Measurements from ENCODE around the gene NDN.
A peak's percentile ranks its signal among the peaks of the same experiment; 100 is the strongest.
"Not testable (repeated sequence)": the region's sequence is repeated elsewhere in the genome, so short reads cannot be mapped to it uniquely, and the experiment has no call there.

The NDN gene

GRCh38 chr15:23687143-23687470 lies at the start of gene NDN:
Gene NDN (minus strand): TSS chr15:23687305. CDS start chr15:23687217, 88 bp downstream.
- DNase-seq = no peak

DNA sequence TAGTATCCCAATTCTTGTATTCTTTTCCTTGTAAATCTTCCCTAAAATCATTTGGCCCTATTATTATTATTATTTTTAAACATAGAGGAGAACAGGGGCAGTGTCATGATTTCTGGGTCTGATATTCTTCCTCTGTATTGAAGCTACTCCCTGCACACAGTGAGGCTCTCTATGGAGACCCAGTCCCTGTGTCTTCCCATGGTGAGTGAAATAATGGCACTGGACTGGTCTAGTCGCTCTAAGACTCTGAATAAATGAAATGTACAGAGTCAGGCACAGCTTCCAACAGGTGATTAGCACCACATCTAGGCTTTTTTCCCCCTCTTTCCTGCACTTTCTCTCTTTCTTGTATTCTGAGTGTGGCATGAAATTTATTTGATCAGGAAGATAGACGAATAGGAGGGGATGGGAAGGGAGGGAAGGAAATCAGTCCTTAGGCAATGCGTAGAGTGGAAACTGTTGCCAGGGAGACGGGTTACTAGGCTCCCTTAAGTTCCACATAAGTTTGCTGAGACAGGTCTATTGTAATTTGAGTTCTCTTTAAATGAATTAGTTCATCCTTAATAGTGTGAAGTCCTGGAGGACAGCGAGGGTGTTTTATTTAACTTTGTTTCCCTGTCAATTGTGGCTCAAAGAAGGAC lies 49.0 kb upstream of the NDN start:
- no peak for DNase-seq

DNA sequence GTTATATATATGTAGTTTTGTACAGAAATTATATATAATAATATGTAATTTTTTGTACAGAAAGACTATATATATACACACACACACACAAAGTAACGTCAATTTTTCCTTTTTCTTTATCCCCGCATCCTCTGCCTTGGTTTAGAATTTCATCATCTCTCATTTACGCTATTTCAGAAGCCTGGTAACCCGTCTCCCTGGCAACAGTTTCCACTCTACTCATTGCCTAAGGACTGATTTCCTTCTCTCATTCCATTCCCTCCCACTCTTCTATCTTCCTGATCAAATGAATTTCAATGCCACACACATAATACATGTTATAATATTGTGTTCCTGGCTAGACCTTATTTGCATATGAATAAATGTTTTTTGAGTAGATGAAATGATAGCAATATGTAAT lies 47.8 kb upstream of the NDN start:
- no peak for DNase-seq

- not testable (repeated sequence) for DNase-seq
These were observed 27.0 kb upstream of the NDN start for GRCh38 chr15:23713874-23714656.

GRCh38 chr15:23708332-23708731 lies 21.2 kb upstream of the NDN start:
- DNase-seq = no peak

- DNase-seq = no peak
These were observed 8.2 kb upstream of the NDN start for GRCh38 chr15:23695282-23695681.

DNA sequence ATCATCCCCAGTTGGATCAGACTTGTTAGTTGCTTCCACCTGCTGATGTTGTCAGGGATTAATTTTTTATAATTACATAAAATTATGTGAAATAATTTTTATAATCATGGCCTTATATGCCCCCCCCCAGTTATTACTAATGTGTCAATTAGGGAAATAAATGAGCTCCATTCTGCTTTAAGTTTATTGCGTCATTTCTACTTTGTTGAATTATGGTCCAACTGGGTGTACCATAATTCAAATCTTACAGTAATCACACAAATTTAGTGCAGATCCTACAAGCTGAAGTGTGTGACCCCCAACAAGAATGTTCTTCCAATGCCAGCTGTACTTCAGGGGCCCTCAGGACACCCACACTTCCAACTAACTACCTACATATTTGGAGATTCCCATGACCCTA lies 7.5 kb upstream of the NDN start:
- DNase-seq = no peak

- no peak for DNase-seq
These were observed 3.3 kb upstream of the NDN start for GRCh38 chr15:23690450-23690852.

GRCh38 chr15:23690015-23690414 lies 2.9 kb upstream of the NDN start:
- DNase-seq = no peak

DNA sequence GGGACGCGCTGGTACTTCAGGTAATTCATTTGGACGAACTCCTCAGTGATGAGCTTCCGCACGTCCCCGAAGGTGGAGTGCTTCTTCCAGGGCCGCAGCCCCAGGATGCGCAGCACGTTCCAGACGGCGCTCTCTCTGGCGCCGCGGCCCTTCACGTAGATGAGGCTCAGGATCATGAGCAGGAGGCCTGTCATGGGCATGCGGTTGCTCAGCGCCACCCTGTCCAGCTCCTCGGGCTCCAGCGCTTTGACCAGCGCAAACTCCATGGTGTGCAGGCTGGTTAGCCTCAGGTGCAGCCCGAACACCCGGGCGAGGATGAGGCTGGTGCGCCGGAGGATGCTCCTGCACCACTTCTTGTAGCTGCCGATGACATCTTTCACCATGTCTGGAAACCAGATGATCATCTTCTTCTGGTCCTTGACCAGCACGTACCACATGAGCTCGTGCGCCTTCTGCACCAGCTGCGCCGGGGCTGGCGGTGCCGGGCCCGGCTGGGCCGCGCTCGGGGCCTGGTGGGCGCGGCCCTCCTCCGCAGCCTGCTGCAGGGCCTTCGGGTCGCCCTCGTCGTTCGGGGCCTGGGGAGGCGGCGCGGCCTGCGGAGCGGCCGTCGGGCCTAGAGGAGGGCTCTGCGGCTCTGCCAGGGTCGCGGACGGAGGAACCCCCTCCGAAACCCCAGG lies 501 bp downstream of the NDN start:
- no peak for DNase-seq

DNA sequence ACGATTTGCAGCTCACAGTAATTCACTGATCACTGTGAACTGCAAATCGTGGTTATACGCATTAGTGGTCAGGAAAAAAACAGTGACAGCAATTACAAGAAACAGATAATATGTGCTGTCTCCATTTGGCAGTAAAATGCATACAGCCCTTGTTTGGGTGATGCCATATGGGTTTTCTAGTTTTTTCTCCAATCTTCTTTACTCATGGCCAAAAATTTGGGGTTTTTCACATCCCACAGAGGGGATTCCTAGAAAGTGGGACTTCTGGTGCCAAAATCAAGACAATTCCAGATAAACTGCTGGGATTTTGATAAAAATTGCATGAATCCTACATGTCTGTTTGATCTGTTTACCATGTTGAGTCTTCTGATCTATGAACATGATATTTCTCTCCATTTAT lies 15.6 kb downstream of the NDN start:
- no peak for DNase-seq

DNA sequence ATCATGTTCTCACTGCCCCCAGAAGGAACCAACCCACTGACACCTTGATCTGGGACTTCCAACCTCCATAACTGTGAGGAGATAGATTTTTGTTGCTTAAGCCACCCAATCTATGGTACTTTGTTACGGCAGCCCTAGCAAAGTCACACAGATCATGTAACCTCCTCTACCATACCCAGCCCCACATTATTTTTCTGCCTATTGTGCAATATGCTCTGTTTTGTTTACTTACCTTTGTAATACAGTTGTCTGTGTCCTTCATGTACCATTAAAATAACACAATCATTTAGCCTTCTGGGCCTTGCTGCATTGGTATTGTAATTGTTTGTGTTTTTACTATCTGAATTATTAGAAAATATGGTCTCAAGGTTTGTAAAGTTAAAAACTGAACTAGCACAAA lies 16.1 kb downstream of the NDN start:
- no peak for DNase-seq

DNA sequence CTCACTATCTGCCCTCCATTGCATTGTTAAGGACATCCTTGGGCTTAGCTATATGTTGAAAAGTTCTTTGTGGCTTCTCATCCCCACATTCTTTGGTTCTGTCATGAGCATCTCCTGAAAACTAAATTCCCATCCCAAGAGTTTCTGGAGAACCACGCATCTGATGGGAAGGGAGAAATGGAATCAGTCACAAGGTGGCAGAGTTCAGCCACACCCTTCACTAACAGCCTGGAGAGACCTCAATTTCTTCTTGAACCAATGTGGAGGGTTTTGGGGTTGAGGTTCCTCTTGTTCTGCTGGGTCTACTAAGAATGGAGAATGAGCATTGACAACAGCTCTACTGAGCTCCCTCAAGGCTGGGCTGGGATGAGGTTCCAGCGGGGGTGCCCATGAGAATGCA lies 23.9 kb downstream of the NDN start:
- DNase-seq = no peak

DNA sequence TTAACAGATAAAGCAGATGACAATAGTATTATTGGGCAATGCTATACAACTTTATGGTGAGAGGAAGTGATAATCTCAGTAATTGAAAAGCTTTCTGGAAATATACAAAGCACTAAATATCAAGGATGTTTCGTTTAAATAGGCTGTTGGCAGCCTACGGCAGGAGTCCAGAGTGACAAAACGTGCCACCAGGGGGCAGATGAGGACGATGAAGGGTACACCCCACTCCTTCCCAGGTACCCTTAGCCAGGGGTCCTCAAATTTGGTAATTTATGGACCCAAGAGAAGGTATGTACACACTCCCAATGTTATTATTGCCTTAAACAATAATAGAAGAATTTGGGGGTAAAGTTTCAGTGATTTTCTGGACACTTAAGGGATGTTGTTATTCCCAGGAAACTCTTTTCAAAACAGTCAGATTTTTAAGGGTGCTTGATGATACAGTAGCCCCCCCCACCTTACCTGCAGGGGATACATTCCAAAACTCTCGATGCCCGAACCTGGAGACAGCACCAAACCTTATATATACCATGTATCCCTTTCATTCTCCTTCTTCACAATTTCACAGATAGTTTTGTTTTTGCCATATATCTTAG lies 38.1 kb downstream of the NDN start:
- no peak for DNase-seq

GRCh38 chr15:23647421-23648370 lies 39.4 kb downstream of the NDN start, which contains the start of gene MAGEL2:
Gene MAGEL2 (minus strand): TSS chr15:23647867. CDS start chr15:23647742, 125 bp downstream.
- no peak for DNase-seq

DNA sequence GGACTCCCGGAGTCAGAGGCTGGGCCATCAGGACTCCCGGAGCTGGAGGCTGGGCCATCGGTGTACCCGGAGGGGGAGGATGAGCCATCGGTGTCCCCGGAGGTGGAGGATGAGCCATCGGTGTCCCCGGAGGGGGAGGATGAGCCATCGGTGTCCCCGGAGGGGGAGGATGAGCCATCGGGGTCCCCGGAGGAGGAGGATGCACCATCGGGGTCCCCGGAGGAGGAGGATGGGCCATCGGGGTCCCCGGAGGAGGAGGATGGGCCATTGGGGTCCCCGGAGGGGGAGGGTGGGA lies 40.2 kb downstream of the NDN start:
- no peak for DNase-seq

GRCh38 chr15:23646165-23647000 lies 40.7 kb downstream of the NDN start:
- no peak for DNase-seq

- no peak for DNase-seq
These were observed 41.5 kb downstream of the NDN start for GRCh38 chr15:23645371-23646164.

- DNase-seq = no peak
These were observed 42.3 kb downstream of the NDN start for GRCh38 chr15:23644829-23645228.

DNA sequence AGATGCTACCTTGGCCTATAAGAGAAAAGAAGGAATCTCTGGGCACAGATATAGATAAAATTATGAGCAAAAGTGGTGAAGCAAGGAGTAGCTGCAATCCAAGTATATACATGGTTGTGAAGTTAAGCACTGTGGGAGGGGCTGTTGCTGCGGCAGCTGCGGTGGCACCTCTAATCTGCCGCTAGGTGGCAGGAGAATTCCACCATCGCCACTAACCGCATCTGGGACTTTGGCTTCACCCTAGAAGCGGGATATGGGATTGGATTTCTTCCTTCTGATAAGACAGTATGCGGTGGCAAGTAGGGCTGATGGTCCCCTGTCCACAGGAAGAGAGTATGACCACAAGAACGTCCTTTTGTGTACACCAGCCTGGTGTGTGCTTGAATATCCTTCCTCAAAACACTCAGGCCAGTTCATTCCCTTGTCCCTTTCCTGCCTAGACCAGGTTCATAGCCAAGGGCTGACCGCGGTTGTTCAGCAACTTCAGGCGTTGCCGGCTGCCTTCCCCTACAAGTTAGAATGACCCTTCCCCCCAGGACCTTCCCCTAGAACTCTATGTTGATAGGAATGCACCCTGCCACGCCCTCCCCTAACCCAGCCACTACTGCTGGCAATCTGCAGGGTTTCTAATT lies 44.6 kb downstream of the NDN start:
- peak; percentile 26 for DNase-seq

Data from GDM1 (cell line).